ENCODE data around the gene GET4.
"Not testable (repeated sequence)": the region's sequence is repeated elsewhere in the genome, so short reads cannot be mapped to it uniquely, and the experiment has no call there.

GRCh38 chr7:847728-848127 is 28.6 kb upstream of the GET4 start:
- TF ChIP-seq, protein P1, sequence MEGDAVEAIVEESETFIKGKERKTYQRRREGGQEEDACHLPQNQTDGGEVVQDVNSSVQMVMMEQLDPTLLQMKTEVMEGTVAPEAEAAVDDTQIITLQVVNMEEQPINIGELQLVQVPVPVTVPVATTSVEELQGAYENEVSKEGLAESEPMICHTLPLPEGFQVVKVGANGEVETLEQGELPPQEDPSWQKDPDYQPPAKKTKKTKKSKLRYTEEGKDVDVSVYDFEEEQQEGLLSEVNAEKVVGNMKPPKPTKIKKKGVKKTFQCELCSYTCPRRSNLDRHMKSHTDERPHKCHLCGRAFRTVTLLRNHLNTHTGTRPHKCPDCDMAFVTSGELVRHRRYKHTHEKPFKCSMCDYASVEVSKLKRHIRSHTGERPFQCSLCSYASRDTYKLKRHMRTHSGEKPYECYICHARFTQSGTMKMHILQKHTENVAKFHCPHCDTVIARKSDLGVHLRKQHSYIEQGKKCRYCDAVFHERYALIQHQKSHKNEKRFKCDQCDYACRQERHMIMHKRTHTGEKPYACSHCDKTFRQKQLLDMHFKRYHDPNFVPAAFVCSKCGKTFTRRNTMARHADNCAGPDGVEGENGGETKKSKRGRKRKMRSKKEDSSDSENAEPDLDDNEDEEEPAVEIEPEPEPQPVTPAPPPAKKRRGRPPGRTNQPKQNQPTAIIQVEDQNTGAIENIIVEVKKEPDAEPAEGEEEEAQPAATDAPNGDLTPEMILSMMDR (IDR thresholded peaks at IDR 0.05): not testable (repeated sequence)
- TF ChIP-seq POLR2A (IDR thresholded peaks at IDR 0.05): not testable (repeated sequence)

All from gastroesophageal sphincter (tissue), 3 donors.